HG03039 (cell line): ENCODE results near the gene ZFYVE1.
"Not testable (repeated sequence)": the region's sequence is repeated elsewhere in the genome, so short reads cannot be mapped to it uniquely, and the experiment has no call there.

Experiments
- ATAC-seq: cut with Tn5 transposase; IDR thresholded peaks from one replicate; pipeline ENCODE4 v1.9.1; 2021; ENCODE audit warnings: mild to moderate bottlenecking, moderate library complexity; ENCODE audit not compliant: unreplicated experiment

The ZFYVE1 gene, protein sequence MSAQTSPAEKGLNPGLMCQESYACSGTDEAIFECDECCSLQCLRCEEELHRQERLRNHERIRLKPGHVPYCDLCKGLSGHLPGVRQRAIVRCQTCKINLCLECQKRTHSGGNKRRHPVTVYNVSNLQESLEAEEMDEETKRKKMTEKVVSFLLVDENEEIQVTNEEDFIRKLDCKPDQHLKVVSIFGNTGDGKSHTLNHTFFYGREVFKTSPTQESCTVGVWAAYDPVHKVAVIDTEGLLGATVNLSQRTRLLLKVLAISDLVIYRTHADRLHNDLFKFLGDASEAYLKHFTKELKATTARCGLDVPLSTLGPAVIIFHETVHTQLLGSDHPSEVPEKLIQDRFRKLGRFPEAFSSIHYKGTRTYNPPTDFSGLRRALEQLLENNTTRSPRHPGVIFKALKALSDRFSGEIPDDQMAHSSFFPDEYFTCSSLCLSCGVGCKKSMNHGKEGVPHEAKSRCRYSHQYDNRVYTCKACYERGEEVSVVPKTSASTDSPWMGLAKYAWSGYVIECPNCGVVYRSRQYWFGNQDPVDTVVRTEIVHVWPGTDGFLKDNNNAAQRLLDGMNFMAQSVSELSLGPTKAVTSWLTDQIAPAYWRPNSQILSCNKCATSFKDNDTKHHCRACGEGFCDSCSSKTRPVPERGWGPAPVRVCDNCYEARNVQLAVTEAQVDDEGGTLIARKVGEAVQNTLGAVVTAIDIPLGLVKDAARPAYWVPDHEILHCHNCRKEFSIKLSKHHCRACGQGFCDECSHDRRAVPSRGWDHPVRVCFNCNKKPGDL

DNA sequence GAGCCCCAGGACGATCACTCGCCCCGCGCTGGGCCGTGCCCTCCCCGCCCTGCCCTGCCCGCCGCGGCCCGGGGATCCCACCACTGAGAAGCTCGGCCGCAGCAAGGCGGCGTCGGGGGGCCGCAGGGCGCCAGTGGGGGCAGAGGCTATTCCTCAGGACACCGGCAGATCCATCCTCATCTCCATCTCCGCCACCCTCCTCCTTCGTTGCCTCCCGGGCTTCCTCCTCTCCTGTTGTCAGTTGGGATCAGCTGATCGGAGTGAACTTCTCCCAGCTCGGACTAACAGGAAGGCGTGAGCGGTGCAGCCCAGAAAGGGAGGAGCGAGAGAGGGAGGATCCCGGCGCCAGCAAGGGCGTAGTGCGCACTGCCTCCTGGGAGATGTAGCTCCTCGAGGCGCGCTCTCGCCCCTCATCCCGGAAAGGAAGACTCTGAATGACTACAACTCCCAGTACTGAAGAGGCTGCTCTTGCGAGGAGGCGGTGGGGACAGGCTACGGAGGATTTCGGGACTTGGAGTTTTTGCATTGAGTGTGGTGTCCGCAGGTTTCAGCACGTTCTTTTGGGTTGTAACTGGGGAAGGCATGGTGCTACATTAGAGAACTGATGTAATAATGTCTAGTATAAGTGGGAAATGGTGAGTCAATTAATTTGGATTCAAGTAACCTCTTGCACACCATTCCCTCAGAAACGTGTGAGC, at the start of gene ZFYVE1:
ZFYVE1 (minus strand) TSS at position 262 of the 698 bp plus-strand sequence. CDS start 2,598 bp downstream, outside the sequence.
- peak; percentile 95 for ATAC-seq

DNA sequence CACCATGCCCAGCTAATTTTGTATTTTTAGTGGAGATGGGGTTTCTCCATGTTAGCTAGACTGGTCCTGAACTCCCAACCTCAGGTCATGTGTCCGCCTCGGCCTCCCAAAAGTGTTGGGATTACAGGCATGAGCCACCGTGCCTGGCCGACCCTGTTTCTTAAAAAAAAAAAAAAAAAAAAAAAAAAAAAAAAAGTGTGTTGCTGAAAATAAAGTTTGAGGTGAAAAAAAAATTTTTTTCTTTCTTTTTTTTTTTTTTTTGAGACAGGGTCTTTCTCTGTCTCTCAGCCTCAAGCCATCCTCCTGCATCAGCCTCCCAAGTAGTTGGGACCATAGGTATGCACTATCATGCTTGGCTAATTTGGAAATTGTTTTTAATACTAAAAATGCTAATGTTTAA, 42.7 kb upstream of the ZFYVE1 start:
- no peak for ATAC-seq

DNA sequence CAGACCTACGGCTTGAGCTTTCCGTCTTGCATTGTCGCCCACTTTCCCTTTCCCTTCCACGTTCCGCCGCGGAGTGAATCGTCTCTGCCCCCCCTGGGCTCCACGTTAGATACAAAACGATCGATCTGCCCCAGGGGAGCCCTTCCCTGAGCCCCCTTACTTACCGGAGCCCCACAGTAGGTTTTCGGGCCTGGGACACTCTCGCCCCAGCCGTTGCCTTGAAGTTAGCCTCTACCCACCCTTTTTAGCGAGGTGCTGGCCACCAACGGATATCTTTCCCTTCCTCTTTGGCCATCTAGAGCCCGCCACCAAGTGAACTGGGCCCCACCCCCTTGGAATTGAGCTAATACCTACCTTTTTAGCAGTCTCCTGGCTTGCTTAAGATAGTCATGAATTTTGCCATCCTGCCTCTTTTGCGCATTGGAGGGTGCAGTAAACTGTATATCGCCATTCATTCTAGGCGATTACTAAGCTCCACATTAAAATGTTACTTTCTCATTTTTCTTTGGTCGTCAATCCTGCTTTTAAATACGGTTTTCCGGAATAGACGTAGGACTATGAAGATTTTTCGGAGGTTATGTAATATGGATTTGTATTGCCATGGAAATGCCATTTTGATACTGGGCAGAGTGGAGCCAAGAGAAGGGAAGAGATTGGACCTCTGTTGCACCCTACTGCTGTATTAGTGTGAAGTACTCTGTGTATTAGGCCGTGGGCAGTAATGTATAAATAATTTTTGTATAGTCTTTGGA, 32.2 kb upstream of the ZFYVE1 start:
- peak; percentile 1 for ATAC-seq

DNA sequence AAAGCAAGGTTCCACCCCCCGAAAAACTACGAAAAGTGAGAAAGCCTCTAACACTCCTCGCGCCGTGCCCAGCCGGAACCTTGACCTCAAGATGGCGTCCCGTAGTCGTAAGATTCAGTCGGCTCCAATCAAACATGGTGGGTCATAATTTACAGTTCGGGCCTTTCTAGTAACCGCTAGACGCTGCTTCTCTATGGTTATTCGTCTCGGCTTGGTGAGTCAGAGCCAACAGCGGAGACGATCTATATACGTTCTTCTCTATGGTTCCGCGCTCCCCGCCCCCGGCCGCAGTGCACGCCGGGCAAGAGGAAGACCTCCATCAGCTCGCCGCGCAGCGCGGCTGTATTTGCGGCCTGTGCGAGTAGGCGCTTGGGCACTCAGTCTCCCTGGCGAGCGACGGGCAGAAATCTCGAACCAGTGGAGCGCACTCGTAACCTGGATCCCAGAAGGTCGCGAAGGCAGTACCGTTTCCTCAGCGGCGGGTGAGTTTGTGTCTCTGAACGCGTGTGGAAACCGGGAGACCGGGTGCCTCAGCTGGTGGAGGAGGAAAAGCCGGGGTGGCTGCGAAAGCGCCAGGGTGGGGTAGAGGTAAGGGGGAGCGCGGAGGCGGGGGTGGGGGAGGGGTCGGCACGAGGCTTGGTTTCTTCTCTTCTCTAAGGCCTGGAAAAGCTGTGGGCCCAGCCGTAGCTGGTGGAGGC, 31.5 kb upstream of the ZFYVE1 start, which contains the start of gene RBM25:
RBM25 (plus strand) TSS at position 311 of the 698 bp plus-strand sequence. CDS start 13,108 bp downstream, outside the sequence.
- ATAC-seq: peak; percentile 87

DNA sequence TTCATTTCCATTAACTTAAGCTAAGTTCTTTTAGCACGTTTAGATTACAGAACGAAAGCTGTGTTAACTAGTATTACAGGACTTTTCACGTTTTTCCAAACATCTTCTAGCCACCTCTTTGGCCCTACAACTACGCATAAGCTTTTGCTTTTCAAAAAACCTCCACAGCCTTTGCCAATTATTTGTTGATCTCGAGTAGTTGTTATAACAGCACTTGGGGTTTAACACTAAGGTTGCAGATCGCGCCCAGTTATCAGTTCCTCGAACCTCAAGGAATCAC, 31.0 kb upstream of the ZFYVE1 start:
- no peak for ATAC-seq

DNA sequence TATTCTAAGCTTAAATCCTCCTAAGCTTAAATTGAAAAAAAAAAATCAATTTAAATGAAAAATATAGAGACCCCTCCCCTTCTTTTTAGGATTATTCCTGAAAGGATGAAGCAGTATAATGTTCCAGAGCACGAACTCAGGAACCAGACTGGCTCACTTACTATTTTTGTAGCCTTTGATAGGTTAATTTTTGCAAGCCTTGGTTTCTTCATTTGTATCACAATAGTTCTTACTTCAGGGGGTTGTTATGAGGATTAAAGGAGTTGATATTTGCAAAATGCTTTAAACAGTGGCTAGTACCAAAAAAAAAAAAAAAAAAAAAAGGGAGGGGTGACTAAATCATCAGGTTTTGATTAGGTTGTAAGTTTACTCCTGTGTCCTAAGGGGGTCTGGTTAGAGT, 28.3 kb upstream of the ZFYVE1 start:
- no peak for ATAC-seq

DNA sequence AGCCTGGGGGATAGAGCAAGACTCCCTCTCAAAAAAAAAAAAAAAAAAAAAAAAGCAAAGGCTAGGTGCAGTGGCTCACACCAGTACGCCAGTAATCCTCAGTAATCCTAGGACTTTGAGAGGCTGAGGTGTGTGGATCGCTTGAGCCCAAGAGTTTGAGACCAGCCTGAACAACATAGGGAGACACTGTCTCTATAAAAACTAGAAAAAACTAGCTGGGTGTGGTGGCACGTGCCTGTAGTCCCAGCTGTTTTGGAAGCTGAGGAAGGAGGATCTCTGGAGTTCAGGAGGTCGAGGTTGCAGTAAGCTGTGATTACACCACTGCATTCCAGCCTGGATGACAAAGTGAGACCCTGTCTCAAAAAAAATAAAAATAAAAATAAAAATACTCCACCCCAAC, 22.5 kb upstream of the ZFYVE1 start:
- ATAC-seq: no peak

DNA sequence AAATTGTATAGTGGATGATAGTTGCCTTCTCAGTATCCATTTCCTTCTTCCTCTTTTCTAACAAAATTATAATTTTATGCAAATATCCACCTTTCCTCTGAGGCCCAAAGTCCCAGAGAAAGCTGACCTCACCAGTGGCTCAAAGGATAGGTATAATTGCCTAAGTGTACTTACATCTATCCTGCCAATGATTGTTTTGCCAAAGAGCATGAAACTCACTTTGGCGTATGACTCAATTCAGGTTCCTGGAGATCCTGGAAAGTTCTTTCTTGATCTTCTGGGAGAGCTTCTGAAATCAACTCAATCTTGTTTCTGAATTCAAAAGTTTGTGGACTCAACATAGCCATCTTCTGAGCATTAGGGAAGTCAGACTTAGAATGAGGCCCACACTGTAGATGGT, 20.9 kb upstream of the ZFYVE1 start:
- ATAC-seq: no peak

DNA sequence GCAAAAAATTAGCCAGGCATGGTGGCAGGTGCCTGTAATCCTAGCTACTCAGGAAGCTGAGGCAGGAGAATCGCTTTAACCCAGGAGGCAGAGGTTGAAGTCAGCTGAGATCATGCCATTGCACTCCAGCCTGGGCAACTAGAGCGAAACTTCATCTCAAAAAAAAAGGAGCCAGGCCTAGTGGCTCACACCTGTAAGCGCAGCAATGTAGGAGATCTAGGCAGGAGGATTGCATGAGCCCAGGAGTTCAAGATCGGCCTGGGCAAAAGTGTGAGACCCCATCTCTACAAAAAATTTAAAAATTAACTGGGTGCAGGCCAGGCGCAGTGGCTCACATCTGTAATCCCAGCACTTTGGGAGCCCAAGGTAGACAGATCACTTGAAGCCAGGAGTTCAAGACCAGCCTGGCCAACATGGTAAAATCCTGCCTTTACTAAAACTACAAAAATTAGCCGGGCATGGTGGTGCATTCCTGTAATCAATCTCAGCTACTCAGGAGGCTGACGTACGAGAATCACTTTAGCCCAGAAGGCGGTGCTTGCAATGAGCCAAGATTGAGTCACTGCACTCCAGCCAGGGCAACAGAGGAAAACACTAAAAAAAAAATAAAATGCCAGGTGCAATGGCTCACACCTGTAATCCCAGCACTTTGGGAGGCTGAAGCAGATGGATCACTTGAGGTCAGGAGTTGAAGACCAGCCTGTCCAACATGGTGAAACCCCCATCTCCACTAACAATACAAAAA, 10.0 kb upstream of the ZFYVE1 start:
- not testable (repeated sequence) for ATAC-seq

DNA sequence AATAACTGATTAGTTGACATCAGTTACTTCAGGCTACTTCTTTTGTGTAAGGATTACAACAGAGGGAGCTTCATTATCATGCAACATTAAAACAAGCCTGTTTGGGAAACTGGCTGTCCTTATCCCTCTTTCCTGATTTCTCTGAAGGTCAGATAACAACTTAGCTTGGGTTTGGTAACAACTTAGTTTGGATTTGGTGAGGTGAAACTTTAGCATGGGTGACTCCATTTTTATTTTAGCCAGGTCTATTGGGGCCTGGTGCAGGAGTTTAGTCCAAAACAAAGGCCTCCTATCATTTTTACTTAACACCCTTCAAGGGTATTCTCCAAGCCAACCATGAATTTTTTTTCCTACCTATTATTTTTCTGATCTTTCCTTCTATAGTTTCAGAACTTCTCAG, 1.1 kb upstream of the ZFYVE1 start:
- ATAC-seq: no peak

DNA sequence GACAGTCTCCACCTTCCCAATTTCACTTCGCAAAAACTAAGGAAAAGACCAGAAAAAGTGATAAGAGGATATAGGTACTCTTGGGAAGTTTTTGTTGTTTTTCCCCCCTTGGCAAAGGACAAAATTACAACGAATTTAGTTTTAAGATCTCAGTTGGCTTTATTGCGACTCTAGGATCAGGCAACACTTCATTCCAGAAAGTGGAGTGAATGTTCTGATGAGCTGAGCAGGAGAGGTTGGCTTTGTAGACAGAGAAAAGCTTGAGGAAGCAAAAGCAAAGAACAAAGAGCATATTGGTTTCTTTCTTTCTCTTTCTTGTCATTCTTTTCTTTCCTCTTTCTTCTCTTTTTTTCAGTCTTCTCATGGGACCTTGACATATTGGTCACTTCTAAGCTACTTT, 640 bp upstream of the ZFYVE1 start:
- ATAC-seq: no peak

DNA sequence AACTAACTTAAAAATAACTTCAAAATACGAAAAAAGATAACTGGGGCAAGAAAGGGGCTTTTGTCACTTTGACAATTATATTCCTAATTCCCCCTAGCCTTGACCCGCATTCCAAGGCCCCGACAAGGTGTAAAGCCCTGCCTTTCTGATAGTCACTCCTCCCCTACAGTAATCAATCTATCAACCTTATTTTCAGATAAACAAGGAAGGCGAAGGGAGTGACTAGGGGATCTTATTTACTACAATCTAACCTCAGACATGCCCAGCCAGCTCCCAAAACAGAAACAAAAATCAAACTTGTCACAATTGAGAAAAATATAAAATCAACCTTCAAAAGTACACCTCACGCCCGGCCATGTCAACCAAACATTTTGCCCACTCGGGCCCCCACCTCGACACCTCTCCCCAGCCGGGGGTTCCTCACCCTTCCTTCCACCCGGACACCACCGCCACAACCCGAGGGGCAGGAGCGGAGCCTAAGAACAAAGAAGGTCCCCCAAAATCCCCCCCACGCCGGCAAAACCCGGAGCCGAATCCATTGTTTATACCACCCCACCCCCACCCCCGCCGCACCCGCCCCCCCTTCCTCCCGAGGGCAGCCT, 562 bp downstream of the ZFYVE1 start:
- no peak for ATAC-seq

DNA sequence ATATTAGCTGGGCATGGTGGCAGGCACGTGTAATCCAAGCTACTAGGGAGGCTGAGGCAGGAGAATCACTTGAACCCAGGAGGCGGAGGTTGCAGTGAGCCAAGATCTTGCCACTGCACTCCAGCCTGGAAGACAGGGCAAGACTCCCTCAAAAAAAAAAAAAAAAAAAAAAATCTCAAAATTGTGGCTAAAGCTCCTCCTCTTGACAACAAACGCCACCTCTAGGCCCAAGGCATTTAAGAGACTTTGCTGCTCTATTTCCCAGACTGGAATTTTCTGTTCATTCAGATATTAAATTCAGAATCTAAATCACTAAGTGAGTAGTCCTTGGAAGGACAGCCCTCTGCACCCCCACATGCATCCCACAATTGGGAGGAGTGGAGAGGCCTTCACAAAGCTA, 1.4 kb downstream of the ZFYVE1 start:
- no peak for ATAC-seq

DNA sequence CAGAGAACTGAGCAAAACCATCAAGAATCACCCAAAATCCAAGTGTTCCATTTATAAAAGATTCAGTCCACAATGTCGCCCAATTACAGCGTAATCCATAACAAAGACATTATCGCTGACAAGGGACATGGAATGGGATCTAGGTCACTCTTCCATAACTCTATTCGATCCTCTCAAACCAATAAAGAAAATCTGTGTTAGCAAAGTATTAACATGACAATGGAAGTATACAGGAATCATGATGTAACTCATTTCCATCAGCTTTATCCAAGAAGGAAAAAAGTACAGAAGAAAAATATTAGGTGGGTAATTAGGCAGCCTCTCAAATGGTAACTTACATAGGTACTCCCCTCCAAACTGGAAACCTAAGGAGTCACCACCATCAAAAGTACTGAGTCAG, 4.9 kb downstream of the ZFYVE1 start:
- ATAC-seq: no peak

DNA sequence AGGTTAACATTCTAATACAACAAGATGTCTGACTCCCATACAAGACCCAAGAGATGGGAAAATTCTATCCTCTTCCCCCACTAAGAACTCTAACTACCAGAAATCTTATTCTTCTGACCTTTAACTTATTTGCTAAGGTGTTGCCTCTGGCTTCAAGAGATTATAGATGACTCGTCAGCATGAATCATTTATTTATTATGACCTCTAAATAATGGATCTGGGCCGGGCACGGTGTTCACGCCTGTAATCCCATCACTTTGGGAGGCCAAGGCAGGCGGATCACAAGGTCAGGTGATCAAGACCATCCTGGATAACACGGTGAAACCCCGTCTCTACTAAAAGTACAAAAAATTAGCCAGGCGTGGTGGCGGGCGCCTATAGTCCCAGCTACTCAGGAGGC, 10.9 kb downstream of the ZFYVE1 start:
- not testable (repeated sequence) for ATAC-seq

DNA sequence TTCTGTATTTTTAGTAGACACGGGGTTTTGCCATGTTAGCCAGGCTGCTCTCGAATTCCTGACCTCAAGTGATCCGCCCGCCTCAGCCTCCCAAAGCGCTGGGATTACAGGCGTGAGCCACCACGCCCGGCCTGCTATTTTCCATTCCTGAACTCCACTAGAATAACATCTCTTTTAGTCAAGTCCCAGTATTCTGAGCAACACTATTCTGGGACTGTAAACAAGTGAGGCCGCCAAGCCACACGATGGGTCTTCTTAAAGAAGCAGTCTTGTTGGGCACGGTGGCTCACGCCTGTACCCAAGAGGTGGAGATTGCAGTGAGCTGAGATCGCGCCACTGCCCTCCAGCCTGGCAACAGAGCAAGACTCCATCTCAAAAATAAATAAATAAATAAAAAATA, 11.4 kb downstream of the ZFYVE1 start:
- ATAC-seq: not testable (repeated sequence)

DNA sequence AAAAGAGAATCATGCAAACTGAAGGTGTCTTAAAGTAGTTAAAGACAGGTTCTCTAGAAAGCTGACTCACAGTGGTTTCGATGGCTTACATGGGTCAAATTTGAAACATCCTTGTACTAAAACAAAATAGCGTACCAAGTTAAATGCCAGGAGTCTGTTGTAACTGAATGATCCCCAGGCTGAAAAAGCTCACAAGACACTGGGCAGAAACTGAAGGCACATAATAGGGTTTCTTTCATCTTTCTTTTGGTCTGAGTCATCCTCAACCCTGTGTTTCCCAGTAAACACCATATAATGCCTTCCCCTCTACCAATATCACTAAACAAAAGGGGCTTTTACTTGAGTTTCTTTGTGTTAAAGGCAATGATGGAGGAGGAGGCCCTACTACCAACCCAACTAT, 12.8 kb downstream of the ZFYVE1 start:
- no peak for ATAC-seq

DNA sequence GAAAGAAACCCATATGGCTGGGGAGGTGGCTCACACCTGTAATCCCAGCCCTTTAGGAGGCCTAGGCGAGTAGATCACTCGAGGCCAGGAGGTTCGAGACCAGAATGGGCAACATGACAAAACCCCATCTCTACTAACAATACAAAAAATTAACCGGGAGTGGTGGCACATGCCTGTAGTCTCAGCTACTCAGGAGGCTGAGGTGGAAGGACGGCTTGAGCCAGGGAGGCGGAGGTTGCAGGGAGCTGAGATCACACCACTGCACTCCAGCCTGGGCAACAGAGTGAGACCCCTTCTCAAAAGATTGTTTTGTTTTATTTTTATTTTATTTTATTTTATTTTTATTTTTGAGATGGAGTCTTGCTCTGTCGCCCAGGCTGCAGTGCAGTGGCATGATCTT, 15.7 kb downstream of the ZFYVE1 start:
- ATAC-seq: not testable (repeated sequence)

DNA sequence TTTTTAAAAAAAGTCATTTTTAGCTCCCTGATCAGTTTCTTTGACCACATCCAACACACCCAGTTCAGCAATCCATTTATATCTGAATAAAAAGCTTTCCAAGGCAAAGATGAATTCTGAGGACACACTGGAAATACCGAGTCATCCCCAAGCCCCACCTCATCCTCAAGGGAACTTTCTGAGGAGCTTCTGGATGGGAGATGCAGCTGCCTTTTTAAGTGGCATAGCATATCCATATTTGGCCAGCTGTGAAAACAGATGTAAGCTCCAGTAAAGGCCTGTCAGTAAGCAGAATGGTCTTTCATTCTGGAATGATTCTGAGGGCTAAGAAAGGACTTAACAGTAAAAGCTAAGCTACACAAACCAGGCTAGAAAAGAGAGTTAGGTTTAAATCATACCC, 18.4 kb downstream of the ZFYVE1 start:
- no peak for ATAC-seq
